Fibroblast of pulmonary artery (primary cell): ENCODE measurements around the gene CUL4A.

ENCODE experiments used
- DNase-seq: peaks from one replicate; pipeline ENCODE4 v3.0.0-alpha.2; 2010; ENCODE audit warnings: low read depth
- H3K4me3 ChIP-seq: replicated peaks from 2 replicates; pipeline ENCODE4 v1.5.1; 2011; ENCODE audit warnings: low read depth, mild to moderate bottlenecking, control low read depth, low read length, moderate library complexity
- TF ChIP-seq, protein P1 (sequence below): IDR thresholded peaks from 2 replicates; pipeline ENCODE4 v1.5.1; 2011; ENCODE audit warnings: mild to moderate bottlenecking, control low read depth, low read length, inconsistent platforms; ENCODE audit errors: missing control alignments

The CUL4A gene

DNA sequence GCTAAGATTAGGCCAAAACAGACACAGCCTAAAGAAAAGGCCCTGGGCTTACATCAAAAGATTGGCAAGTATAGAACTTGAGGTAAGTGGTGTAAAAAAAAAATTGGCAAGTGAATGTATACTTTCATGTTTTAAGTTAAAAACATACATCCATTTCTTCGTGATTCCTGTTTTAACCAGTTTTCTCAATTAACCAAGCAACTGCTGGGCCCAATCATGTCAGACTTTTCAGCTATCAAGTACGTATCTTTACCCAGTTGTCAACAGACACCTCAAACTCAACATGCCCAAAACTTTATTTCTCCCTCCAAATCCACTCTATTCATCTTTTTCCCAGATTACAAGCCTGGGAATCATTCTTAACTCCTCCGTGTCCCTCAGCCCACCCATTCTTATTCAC lies 2.0 kb upstream of the CUL4A start:
- no peak for DNase-seq
- TF ChIP-seq, protein P1, sequence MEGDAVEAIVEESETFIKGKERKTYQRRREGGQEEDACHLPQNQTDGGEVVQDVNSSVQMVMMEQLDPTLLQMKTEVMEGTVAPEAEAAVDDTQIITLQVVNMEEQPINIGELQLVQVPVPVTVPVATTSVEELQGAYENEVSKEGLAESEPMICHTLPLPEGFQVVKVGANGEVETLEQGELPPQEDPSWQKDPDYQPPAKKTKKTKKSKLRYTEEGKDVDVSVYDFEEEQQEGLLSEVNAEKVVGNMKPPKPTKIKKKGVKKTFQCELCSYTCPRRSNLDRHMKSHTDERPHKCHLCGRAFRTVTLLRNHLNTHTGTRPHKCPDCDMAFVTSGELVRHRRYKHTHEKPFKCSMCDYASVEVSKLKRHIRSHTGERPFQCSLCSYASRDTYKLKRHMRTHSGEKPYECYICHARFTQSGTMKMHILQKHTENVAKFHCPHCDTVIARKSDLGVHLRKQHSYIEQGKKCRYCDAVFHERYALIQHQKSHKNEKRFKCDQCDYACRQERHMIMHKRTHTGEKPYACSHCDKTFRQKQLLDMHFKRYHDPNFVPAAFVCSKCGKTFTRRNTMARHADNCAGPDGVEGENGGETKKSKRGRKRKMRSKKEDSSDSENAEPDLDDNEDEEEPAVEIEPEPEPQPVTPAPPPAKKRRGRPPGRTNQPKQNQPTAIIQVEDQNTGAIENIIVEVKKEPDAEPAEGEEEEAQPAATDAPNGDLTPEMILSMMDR, result no peak
- H3K4me3 ChIP-seq, result peak overlapping the region; percentile 83

DNA sequence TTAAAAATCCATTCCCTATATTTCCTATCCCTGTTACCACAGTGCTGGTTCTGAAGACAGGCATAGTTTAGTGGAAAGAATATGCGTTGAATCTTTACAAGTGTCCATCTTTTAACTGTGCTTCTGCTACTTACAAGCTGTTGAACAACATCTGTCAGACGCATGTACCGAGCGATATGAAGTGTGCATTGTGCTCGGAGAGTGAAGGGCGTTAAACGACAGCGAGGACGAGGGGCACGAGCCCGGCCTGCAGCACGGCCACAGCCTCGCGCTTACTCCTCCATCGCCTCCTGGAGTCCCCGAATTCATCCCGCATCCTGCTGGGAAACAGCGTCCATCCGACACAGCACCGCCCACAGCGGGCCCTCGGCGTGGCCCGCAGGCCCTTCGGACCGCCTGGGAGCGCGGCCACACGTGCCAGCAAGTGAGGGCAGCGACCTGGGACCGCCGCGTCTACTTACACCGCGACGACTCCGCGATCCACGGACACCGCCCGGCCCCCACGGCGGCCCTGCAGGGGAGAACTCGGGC lies 1.5 kb upstream of the CUL4A start:
- TF ChIP-seq, protein P1, result no peak
- peak; percentile 53 for DNase-seq
- peak overlapping the region; percentile 83 for H3K4me3 ChIP-seq

DNA sequence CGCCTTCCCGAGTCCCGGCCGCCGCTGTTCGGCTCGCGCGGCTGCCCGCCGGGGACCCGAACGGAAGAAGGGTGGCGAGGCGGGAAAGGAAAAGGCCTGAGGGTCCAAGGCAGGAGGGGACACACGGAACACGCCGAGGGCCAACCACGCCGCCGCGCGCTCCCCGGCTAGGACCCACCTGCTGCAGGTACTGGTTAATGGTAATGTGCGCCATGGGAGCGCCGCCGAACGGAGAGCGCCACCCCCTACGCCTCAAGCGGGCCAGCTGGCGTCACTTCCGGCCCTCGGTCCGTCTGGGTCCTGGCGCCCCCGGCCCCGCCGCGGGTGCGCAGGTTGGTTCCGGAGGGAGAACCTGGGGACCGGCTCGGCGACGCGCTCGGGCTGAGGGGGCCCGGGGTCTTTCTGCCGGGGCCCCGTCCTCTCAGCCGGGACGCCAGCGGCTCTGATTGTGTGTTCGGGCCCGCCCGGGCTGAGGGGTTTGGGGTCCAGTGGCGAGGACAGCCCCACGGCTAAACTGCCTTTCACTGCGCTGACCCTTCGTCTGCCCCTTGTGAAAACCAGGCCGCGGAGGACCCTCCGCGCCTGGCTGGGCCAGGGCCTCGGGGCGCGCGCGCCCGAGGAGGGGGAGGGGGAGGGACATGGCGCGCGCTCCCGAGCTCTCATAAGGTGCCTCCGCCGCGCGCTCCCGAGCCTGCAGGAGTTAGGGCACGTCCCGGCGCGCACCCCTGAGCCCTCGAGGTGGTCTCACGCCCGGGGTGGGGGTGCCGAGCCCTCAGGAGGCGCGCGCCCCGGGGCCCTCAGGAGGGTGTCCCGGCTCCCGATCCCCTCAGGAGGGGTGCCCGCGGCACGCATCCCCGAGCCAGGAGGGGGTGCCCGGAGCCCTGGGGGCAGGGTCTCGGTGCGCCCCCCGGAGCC lies 735 bp upstream of the CUL4A start, which contains the start of gene PCID2:
PCID2 (minus strand) TSS at position 249 of the 915 bp plus-strand sequence; CDS start at position 214, 35 bp downstream.
- H3K4me3 ChIP-seq, result peak within 1 kb of the TSS; percentile 83
- TF ChIP-seq, protein P1, result no peak
- peak; percentile 88 for DNase-seq

DNA sequence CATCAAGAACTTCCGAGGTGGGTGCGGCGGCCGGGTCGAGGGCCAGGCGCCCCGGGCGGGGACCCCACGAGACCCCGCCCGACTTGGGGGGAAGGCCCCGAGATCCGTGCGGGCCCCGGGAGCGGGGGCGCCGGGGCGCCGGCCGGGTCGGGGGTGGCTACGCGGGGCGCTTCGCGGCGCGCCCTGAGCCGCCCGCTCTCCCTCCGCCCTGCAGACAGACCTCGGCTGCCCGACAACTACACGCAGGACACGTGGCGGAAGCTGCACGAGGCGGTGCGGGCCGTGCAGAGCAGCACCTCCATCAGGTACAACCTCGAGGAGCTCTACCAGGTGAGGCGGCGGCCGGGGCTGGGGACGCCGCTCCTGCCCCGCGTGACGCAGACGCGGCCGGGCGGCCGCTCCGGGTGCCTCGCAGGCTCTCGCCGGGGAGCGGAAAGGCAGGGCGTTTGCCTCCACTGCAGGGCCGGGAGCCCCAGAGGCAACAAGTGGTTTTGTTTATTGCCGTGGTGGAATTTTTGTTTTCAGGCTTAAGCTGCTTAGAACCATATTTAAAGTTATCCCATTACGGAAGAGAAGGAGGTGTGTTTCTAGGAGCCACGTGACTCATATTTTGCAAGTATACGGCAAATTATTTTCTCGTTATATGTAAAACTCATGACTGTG lies 477 bp downstream of the CUL4A start:
- peak; percentile 59 for DNase-seq

DNA sequence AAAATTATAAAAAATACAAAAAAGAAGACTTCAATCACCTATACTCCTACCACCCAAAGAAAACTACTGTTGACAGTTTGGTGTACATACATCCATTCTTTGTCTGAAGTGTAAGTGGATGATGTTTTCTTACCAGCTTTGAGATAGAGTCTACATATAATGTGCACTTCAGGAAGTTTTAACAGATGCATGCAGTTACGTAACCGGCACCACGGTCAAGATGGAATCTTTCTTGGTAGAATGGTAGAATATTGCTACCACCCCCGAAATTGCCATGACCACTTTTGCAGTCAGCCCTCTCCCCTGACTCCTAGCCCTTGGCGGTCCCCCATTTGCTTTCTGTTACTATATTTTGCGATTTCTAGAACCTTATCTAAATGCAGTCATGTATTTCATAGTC lies 1.4 kb downstream of the CUL4A start:
- H3K4me3 ChIP-seq, result peak overlapping the region; percentile 73
- TF ChIP-seq, protein P1, result no peak
- DNase-seq, result no peak

More for the DNA sequence above, 477 bp downstream of the CUL4A start:
- H3K4me3 ChIP-seq, result peak overlapping the region; percentile 73
- TF ChIP-seq, protein P1, result no peak

DNA sequence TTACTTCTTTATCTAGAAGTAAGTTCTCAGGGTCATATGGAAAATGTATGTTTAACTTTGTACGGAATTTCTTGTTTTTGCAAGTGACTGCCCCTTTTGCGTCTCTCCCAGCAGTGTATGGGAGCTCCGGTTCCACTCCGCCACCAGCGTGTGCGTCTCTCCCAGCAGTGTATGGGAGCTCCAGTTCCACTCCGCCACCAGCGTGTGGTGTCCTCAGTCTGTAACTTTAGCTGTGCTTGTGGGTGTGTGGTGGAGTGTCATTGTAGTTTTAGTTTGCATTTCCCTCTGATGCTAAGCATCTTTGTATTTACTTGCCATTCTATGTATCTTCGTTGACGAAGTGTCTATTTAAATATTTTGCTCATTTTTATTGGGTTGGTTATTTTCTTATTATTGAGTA lies 2.4 kb downstream of the CUL4A start:
- no peak overlapping the region for H3K4me3 ChIP-seq
- no peak for DNase-seq
- TF ChIP-seq, protein P1, result no peak
